K562 (cell line): Measurements from ENCODE around the gene B3GALT4. TPM values are rescaled to one million over a fixed set of nuclear protein-coding genes. Genes with fewer than 3 reads are reported as not detected.

Experiments
- CCAR2 ChIP-seq: fragments of 200-400 bp; formaldehyde crosslinking; IDR thresholded peaks from 2 replicates; pipeline ENCODE4 v1.6.1; 2017; ENCODE audit warnings: mild to moderate bottlenecking, low read depth, low read length
- FOSL1 ChIP-seq: fragments of 200-800 bp; sonication (Bioruptor generic); conservative IDR thresholded peaks from 2 replicates; pipeline ENCODE4 v1.6.1; 2016; ENCODE audit warnings: missing genetic modification characterization, missing compliant biosample characterization
- FOXJ2 ChIP-seq: fragments of 200-800 bp; sonication (Bioruptor generic); IDR thresholded peaks from 2 replicates; pipeline ENCODE4 v1.6.1; 2016; ENCODE audit warnings: missing genetic modification characterization, missing compliant biosample characterization
- GABPB2 ChIP-seq: fragments of 250-450 bp; sonication (Bioruptor Pico); conservative IDR thresholded peaks from 2 replicates; pipeline ENCODE4 v1.5.1; 2021; ENCODE audit warnings: mild to moderate bottlenecking
- HDAC3 ChIP-seq: fragments of 450-650 bp; IDR thresholded peaks from 2 replicates; pipeline ENCODE4 v1.6.1; 2018; ENCODE audit warnings: borderline replicate concordance, mild to moderate bottlenecking, moderate library complexity; ENCODE audit not compliant: partially characterized antibody
- HES1 ChIP-seq: fragments of 450-650 bp; IDR thresholded peaks from 2 replicates; pipeline ENCODE4 v1.6.1; 2016; ENCODE audit warnings: low read depth, mild to moderate bottlenecking, moderate library complexity
- HOXB6 ChIP-seq: fragments of 250-450 bp; sonication (Bioruptor Pico); IDR thresholded peaks from 2 replicates; pipeline ENCODE4 v1.5.1; 2022; ENCODE audit warnings: mild to moderate bottlenecking, borderline replicate concordance
- MXI1 ChIP-seq: IDR thresholded peaks from 2 replicates; pipeline ENCODE4 v1.6.1; 2011; ENCODE audit warnings: low read depth, mild to moderate bottlenecking, improper control_type of control experiment, low read length
- RBM34 ChIP-seq: fragments of 200-400 bp; formaldehyde crosslinking; IDR thresholded peaks from 2 replicates; pipeline ENCODE4 v1.6.1; 2018; ENCODE audit warnings: low read length, borderline replicate concordance; ENCODE audit not compliant: insufficient read depth
- SMARCB1 ChIP-seq: IDR thresholded peaks from 2 replicates; pipeline ENCODE4 v1.6.1; 2011; ENCODE audit warnings: improper control_type of control experiment, low read depth; ENCODE audit not compliant: insufficient read length
- SPI1 ChIP-seq: IDR thresholded peaks from 2 replicates; pipeline ENCODE4 v1.6.1; 2011; ENCODE audit warnings: low read depth, low read length, control low read depth, borderline replicate concordance
- TBP ChIP-seq: optimal IDR thresholded peaks from 2 replicates; pipeline ENCODE3; 2011; ENCODE audit warnings: low read depth, low read length, improper control_type of control experiment
- TEAD4 ChIP-seq, 2 experiments: sonication (generic) in 1 of 2; formaldehyde crosslinking in 1 of 2; IDR thresholded peaks; 2 replicates each; pipeline versions ENCODE4 v1.6.1 to v1.8.0; 2012 to 2022; ENCODE audit warnings: borderline replicate concordance in 1 of 2, inconsistent platforms in 1 of 2, low read length in 1 of 2, mild to moderate bottlenecking in 1 of 2, missing genetic modification reagents in 1 of 2
- ZBTB40 ChIP-seq, 2 experiments: fragments of 450-650 bp in 1 of 2; sonication (generic) in 1 of 2; formaldehyde crosslinking in 1 of 2; IDR thresholded peaks; 2 replicates each; pipeline versions ENCODE4 v1.7.1 to v1.9.0; 2016 to 2022; ENCODE audit warnings: inconsistent platforms in 1 of 2, mild to moderate bottlenecking in 1 of 2, missing genetic modification reagents in 1 of 2
- ZC3H11A ChIP-seq: IDR thresholded peaks from 2 replicates; pipeline ENCODE4 v1.6.1; 2012; ENCODE audit warnings: low read depth, low read length, improper control_type of control experiment
- ZEB2 ChIP-seq: fragments of 450-650 bp; IDR thresholded peaks from 2 replicates; pipeline ENCODE4 v1.6.1; 2016
- polyA plus RNA-seq, 8 experiments: library from polyadenylated mRNA; depleted of rRNA in 4 of 8; stranded (reverse) in 5 of 8; unstranded in 3 of 8; fragments of >200 nt; fragmentation: Nextera tagmentation in 2 of 8; fragmentation: Illumina TruSeq in 1 of 8; extraction: Ambion mirVana in 2 of 8; extraction: Trizol in 1 of 8; gene quantifications; 2 replicates each; pipeline versions ENCODE4 v1.2.1 to v1.2.3, GENCODE V29; 2011 to 2014; ENCODE audit warnings: inconsistent platforms in 1 of 8, missing spikeins in 1 of 8
- total RNA-seq, 7 experiments: library from RNA; depleted of rRNA in 6 of 7; stranded (reverse); fragments of >200 nt in 6 of 7; fragmentation: Illumina TruSeq in 2 of 7; extraction: Trizol in 2 of 7; gene quantifications; 2 replicates each; pipeline versions ENCODE4 v1.2.1 to v1.2.3, GENCODE V29; 2011 to 2021; ENCODE audit warnings: low replicate concordance in 1 of 7

The B3GALT4 gene
- total and polyA plus RNA-seq, 9 of the 15 experiments (the other 6 are each of a cell fraction or from before 2014, with no cell fraction given), result 0.11 to 1.3 (median 0.53) TPM; not detected in 1

- TF ChIP-seq ZBTB40 (IDR thresholded peaks at IDR 0.05), result no peak
- TF ChIP-seq ZBTB40 (CRISPR knock-in tag; IDR thresholded peaks at IDR 0.05), result no peak
- TF ChIP-seq FOSL1 (tag), result no peak
- TF ChIP-seq MXI1, result peak; percentile 14; the same call in 1 of the 2 replicates
- no peak for TF ChIP-seq FOXJ2 (tag)
- no peak for TF ChIP-seq HDAC3
- TF ChIP-seq TBP, result no peak
- TF ChIP-seq HES1, result no peak
- no peak for TF ChIP-seq ZC3H11A
- no peak for TF ChIP-seq RBM34
- TF ChIP-seq SPI1, result no peak
- TF ChIP-seq SMARCB1, result no peak
- TF ChIP-seq HOXB6 (CRISPR knock-in tag), result no peak
- no peak for TF ChIP-seq ZEB2
- no peak for TF ChIP-seq TEAD4 (IDR thresholded peaks at IDR 0.05; ENCODE audit: low read length)
- no peak for TF ChIP-seq TEAD4 (CRISPR knock-in tag; IDR thresholded peaks at IDR 0.05; ENCODE audit: borderline replicate concordance)
- no peak; the same call in 1 of the 2 replicates for TF ChIP-seq CCAR2
- TF ChIP-seq GABPB2 (CRISPR knock-in tag), result no peak
Observed at GRCh38 chr6:33272275-33273128, 4.4 kb upstream of the B3GALT4 start (continued).
